ENCODE data around the gene STAB2. TPM values are rescaled to one million over a fixed set of nuclear protein-coding genes. Genes with fewer than 3 reads are reported as not detected.

The STAB2 gene
- total and polyA plus RNA-seq, 2 of the 4 experiments (the other 2 are of a cell fraction), result not detected

DNA sequence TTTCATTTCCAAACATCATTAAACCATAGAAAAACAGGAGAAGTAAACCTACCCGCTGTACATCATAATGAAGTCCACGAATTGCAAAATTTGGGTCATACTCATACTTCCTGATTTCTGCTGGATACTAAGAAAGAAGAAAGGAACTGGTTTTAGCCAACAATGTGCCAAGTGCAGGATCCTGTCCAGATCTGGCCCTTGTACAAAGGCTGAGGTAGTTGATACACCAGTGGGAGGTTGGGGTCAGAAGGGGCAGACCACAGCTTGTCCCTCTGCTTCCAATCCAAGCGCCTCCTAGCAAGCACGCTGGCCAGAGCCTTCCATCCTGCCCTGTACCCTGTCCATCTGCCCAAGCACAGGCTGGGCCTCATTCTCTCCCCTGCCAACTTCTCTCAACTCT lies 219.7 kb downstream of the STAB2 start (continued):
- TF ChIP-seq CHD1 (IDR thresholded peaks at IDR 0.05; ENCODE audit: low read depth, low read length), result no peak
- no peak for TF ChIP-seq RFX5 (IDR thresholded peaks at IDR 0.05; ENCODE audit: low read depth, low read length)
- no peak for TF ChIP-seq RAD21 (IDR thresholded peaks at IDR 0.05; ENCODE audit: low read length)
- no peak for TF ChIP-seq POLR2A (IDR thresholded peaks at IDR 0.05; ENCODE audit: low read depth, low read length)
- TF ChIP-seq CEBPB (IDR thresholded peaks at IDR 0.05; ENCODE audit: low read depth, low read length), result no peak

- H3K4me2 ChIP-seq (ENCODE audit: low read depth, low read length), result no peak overlapping the region
- ATAC-seq (ENCODE audit: low read depth) (no peak), DNase-seq (no peak)
- H3K79me1 ChIP-seq (ENCODE audit: low read depth in 1 of 2, low read length in 2 of 2), result peaks cover 30 to 65% of the 10 kb centered on the region in 2 experiments
- no peak overlapping the region for H2BK20ac ChIP-seq (ENCODE audit: low read depth, low read length)
- H3K36me3 ChIP-seq (ENCODE audit: control insufficient read depth, insufficient read depth, low read length), result peaks cover 2% of the 10 kb centered on the region; the same call in 1 of the 2 replicates
- H3K14ac ChIP-seq (replicated peaks; ENCODE audit: low read depth, low read length), result no peak overlapping the region
- H2AFZ ChIP-seq (replicated peaks; ENCODE audit: low read length, poor library complexity), result no peak overlapping the region
- H2BK15ac ChIP-seq (ENCODE audit: low read depth, low read length), result no peak overlapping the region
- H4K20me1 ChIP-seq (ENCODE audit: insufficient read depth, low read length), result peaks cover 6% of the 10 kb centered on the region; the same call in 1 of the 2 replicates
- peak overlapping the region; percentile 76 for H2AK5ac ChIP-seq (ENCODE audit: low read depth, low read length)
- no peak overlapping the region for H3K27ac ChIP-seq (ENCODE audit: insufficient read depth, low read length)
- dilution Hi-C loops (cut with HindIII; ENCODE audit: low sequenced_read_pairs, unreplicated experiment), result no loop called here
- in situ Hi-C loops (cut with MboI; ENCODE audit: low sequenced_read_pairs), result no loop called here
- peaks cover 13% of the 10 kb centered on the region for H3K4me1 ChIP-seq (ENCODE audit: control insufficient read depth, insufficient read depth, low read length)
- H3K9me3 ChIP-seq (ENCODE audit: control insufficient read depth, insufficient read depth, low read length), result no peaks in the 10 kb centered on the region
- intact Hi-C loops (cut with micrococcal nuclease), result loop anchor here (5.0 kb wide), 1 partner anchor 35 kb away; the partner anchor contains the start of gene NT5DC3
- no CpG with 5 or more reads among the region's 9 CpGs for WGBS, 2 experiments (ENCODE audit: extremely low coverage in 2 of 2, insufficient read length in 1 of 2)
- no peak overlapping the region for H3K18ac ChIP-seq (ENCODE audit: low read depth, low read length)
- H3K4ac ChIP-seq (ENCODE audit: low read depth, low read length), result no peak overlapping the region; the same call in 1 of the 2 replicates
- H3K9ac ChIP-seq (ENCODE audit: low read depth, low read length), result no peak overlapping the region
- no peaks in the 10 kb centered on the region for H3K27me3 ChIP-seq (ENCODE audit: control insufficient read depth, insufficient read depth, low read length)
- no peak overlapping the region for H2AK9ac ChIP-seq (replicated peaks; ENCODE audit: low read depth, low read length, poor library complexity)
- H3K9me1 ChIP-seq (ENCODE audit: insufficient read depth, low read length), result peaks cover 14% of the 10 kb centered on the region
- no peak overlapping the region for H3K23ac ChIP-seq (ENCODE audit: low read depth, low read length)
- H4K91ac ChIP-seq (ENCODE audit: insufficient read depth, low read depth, low read length), result no peak overlapping the region
- no peak overlapping the region for H2BK5ac ChIP-seq (ENCODE audit: low read depth, low read length, poor library complexity, severe bottlenecking)
- no peak overlapping the region for H3K4me3 ChIP-seq (ENCODE audit: insufficient read depth, low read depth, low read length)
- H3K56ac ChIP-seq (ENCODE audit: extremely low read depth, insufficient read depth, low read length), result no peak overlapping the region
- H4K8ac ChIP-seq (ENCODE audit: low read depth in 2 of 2, low read length in 2 of 2), result no peak overlapping the region
- TF ChIP-seq USF2 (IDR thresholded peaks at IDR 0.05; ENCODE audit: low read depth, low read length) (no peak), NFE2L2 (IDR thresholded peaks at IDR 0.05; ENCODE audit: low read depth, low read length) (no peak), CHD1 (IDR thresholded peaks at IDR 0.05; ENCODE audit: low read depth, low read length) (no peak), RAD21 (IDR thresholded peaks at IDR 0.05; ENCODE audit: low read length) (no peak)
- TF ChIP-seq, protein P1, sequence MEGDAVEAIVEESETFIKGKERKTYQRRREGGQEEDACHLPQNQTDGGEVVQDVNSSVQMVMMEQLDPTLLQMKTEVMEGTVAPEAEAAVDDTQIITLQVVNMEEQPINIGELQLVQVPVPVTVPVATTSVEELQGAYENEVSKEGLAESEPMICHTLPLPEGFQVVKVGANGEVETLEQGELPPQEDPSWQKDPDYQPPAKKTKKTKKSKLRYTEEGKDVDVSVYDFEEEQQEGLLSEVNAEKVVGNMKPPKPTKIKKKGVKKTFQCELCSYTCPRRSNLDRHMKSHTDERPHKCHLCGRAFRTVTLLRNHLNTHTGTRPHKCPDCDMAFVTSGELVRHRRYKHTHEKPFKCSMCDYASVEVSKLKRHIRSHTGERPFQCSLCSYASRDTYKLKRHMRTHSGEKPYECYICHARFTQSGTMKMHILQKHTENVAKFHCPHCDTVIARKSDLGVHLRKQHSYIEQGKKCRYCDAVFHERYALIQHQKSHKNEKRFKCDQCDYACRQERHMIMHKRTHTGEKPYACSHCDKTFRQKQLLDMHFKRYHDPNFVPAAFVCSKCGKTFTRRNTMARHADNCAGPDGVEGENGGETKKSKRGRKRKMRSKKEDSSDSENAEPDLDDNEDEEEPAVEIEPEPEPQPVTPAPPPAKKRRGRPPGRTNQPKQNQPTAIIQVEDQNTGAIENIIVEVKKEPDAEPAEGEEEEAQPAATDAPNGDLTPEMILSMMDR (conservative IDR thresholded peaks at IDR 0.05; ENCODE audit: low read depth, low read length), result no peak
- H4K5ac ChIP-seq (ENCODE audit: low read depth, low read length), result no peak overlapping the region
- CTCF ChIA-PET, result interaction anchor here (0.5 kb wide), 1 partner anchor 1591 kb away, joined by 3 read pairs; no protein-coding TSS in a partner anchor
- H2BK120ac ChIP-seq (ENCODE audit: low read depth, low read length), result no peak overlapping the region
- POLR2A ChIA-PET (ENCODE audit: unreplicated experiment), result no interaction called here
- BruUV-seq (replicated peaks), result no TSS peak
Observed at GRCh38 chr12:103807561-103808238, 220.6 kb downstream of the STAB2 start.
